GM12892 (cell line): ENCODE results near the gene MED16.

Source experiments
- POLR2A ChIP-seq: IDR thresholded peaks from 2 replicates; pipeline ENCODE4 v1.6.1; 2011; ENCODE audit warnings: low read depth, low read length, control low read depth
- POLR2AphosphoS5 ChIP-seq: IDR thresholded peaks from 2 replicates; pipeline ENCODE4 v1.6.1; 2011; ENCODE audit warnings: low read depth, low read length, control low read depth
- TAF1 ChIP-seq: IDR thresholded peaks from 2 replicates; pipeline ENCODE4 v1.6.1; 2011; ENCODE audit warnings: low read depth, mild to moderate bottlenecking, control low read depth, low read length, borderline replicate concordance

GRCh38 chr19:885536-886224 lies 7.3 kb downstream of the MED16 start:
- TF ChIP-seq POLR2A, result no peak
- no peak for TF ChIP-seq POLR2AphosphoS5
- no peak for TF ChIP-seq TAF1
